ENCODE measurements around the gene FTMT. TPM values are rescaled to one million over a fixed set of nuclear protein-coding genes. Genes with fewer than 3 reads are reported as not detected.

Gene FTMT
- not detected in 2 replicates for total RNA-seq

GRCh38 chr5:121851643-121852574, at the start of gene FTMT:
Gene FTMT (plus strand): TSS chr5:121851882. CDS start chr5:121851964, 82 bp downstream.

Other genes with a start within 250 kb of the FTMT start
- gene SRFBP1, start 110.1 kb downstream of the FTMT start, total RNA-seq: 29.0 and 41.6 TPM in 2 replicates
- 0.34 and 17.3 TPM in 2 replicates for gene LOX, start 226.4 kb downstream of the FTMT start, total RNA-seq

Measured in nasal cavity respiratory epithelium epithelial cell of viscerocranial mucosa (primary cell).